ELR (cell line): Measurements from ENCODE around the gene PPP1R3G.
"Not testable (repeated sequence)": the region's sequence is repeated elsewhere in the genome, so short reads cannot be mapped to it uniquely, and the experiment has no call there.

Source experiments
- DNase-seq: peaks from one replicate; pipeline ENCODE4 v3.0.0-alpha.2; 2015; ENCODE audit warnings: low read depth

The PPP1R3G gene

GRCh38 chr6:5120011-5120410, 34.9 kb downstream of the PPP1R3G start:
- no peak for DNase-seq

- DNase-seq: not testable (repeated sequence)
Measured at GRCh38 chr6:5120543-5120942, 35.4 kb downstream of the PPP1R3G start.

GRCh38 chr6:5121479-5121878, 36.3 kb downstream of the PPP1R3G start:
- DNase-seq: no peak

- no peak for DNase-seq
Measured at GRCh38 chr6:5121956-5122355, 36.8 kb downstream of the PPP1R3G start.

GRCh38 chr6:5122504-5123112, 37.5 kb downstream of the PPP1R3G start:
- no peak for DNase-seq

GRCh38 chr6:5123296-5124143, 38.4 kb downstream of the PPP1R3G start:
- DNase-seq: no peak

GRCh38 chr6:5124526-5124925, 39.4 kb downstream of the PPP1R3G start:
- no peak for DNase-seq

GRCh38 chr6:5125152-5126006, 40.2 kb downstream of the PPP1R3G start:
- peak; percentile 71 for DNase-seq

- no peak for DNase-seq
Measured at GRCh38 chr6:5126214-5126613, 41.1 kb downstream of the PPP1R3G start.

GRCh38 chr6:5127106-5127687, 42.1 kb downstream of the PPP1R3G start:
- DNase-seq: no peak

GRCh38 chr6:5128351-5128750, 43.2 kb downstream of the PPP1R3G start:
- DNase-seq: no peak

GRCh38 chr6:5130135-5130866, 45.2 kb downstream of the PPP1R3G start:
- DNase-seq: no peak

- no peak for DNase-seq
Measured at GRCh38 chr6:5132731-5133130, 47.6 kb downstream of the PPP1R3G start.

- no peak for DNase-seq
Measured at GRCh38 chr6:5133943-5134342, 48.8 kb downstream of the PPP1R3G start.

- peak; percentile 60 for DNase-seq
Measured at GRCh38 chr6:5135788-5136376, 50.7 kb downstream of the PPP1R3G start.

- DNase-seq: no peak
Measured at GRCh38 chr6:5136851-5137250, 51.7 kb downstream of the PPP1R3G start.
